Endothelial cell of hepatic sinusoid (primary cell): Measurements from ENCODE around the gene CELA3A.
"Not testable (repeated sequence)": the region's sequence is repeated elsewhere in the genome, so short reads cannot be mapped to it uniquely, and the experiment has no call there.

ENCODE experiments used
- in situ Hi-C: cut with HindIII; loops from 2 replicates; pipeline ENCODE4 v1.10.0; 2017; ENCODE audit warnings: low sequenced_read_pairs

The CELA3A gene

DNA sequence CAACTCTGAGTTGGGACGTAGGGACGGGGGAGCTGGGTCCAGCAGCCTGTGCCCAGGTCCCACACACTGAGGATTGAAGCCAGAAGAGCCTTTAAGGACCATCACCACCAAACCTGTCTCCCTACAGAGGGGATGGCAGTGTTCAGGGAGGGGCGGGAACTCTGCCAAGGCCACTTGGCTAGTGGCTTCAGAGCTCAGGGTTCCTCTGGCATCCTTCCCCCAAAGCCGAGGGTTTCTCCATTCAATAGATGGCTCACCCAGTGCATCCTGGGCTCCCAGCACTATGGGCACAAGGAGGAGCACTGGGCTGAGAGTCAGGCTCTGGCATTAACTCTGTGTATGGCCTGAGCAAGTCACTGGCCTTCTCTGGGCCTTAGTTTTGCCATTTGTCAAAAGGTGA, 20.2 kb upstream of the CELA3A start:
- in situ Hi-C loops, result not testable (repeated sequence)

DNA sequence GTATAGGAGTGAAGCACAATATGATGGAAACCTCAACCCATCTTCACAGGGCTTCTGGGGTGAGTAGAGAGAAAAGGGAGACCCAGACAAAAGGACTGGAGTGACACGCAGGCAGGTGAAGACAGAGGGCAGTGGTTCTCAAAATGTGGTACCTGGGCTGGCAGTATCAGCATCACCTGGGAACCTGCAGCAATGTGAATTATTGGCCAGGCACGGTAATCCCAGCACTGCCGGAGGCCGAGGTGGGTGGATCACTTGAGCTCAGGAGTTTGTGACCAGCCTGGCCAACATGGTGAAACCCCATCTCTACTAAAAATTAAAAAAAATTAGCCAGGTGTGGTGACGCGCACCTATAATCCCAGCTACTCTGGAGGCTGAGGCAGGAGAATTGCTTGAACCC, 19.3 kb upstream of the CELA3A start:
- in situ Hi-C loops, result not testable (repeated sequence)

DNA sequence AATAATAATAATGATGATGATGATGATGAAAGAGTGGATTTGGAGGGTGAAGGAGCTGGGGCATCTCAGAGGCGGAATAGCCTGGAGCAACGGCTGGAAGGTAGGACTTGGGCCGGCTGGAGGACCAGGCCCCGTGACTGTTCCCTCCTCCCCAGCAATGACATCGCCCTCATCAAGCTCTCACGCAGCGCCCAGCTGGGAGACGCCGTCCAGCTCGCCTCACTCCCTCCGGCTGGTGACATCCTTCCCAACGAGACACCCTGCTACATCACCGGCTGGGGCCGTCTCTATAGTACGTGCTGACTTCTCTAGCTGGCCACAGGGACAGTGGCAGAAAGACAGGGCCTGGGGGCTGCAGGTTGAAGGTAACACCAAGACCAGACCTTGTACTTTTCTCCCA, 17.9 kb upstream of the CELA3A start:
- in situ Hi-C loops, result not testable (repeated sequence)

DNA sequence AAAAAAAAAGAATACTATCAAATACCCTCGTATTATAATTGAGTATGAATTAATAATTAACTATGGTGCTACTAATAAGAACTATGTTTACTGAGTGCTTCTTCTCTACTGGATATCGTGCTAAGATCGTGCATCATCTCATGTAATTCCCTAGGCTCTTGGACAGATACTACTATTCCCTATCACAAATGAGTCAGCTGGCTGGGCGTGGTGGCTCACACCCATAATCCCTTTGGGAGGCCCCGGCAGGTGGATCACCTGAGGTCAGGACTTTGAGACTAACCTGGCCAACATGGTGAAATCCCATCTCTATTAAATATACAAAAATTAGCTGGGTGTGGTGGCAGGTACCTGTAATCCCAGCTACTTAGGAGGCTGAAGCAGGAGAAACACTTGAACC, 15.6 kb upstream of the CELA3A start:
- in situ Hi-C loops, result not testable (repeated sequence)

DNA sequence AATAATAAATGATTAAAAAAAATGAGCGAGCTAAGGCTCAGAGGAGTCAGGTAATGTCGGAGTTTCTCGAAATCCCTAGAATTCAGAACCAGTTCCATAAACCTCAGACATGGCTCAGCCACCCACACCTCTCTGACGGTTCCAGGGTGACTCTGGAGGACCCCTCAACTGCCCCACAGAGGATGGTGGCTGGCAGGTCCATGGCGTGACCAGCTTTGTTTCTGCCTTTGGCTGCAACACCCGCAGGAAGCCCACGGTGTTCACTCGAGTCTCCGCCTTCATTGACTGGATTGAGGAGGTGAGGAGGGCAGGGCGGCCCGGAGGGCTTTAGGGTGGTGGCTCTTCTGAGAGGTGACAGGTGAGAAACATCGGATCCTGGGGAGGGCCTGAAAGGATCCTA, 15.1 kb upstream of the CELA3A start:
- in situ Hi-C loops, result not testable (repeated sequence)

DNA sequence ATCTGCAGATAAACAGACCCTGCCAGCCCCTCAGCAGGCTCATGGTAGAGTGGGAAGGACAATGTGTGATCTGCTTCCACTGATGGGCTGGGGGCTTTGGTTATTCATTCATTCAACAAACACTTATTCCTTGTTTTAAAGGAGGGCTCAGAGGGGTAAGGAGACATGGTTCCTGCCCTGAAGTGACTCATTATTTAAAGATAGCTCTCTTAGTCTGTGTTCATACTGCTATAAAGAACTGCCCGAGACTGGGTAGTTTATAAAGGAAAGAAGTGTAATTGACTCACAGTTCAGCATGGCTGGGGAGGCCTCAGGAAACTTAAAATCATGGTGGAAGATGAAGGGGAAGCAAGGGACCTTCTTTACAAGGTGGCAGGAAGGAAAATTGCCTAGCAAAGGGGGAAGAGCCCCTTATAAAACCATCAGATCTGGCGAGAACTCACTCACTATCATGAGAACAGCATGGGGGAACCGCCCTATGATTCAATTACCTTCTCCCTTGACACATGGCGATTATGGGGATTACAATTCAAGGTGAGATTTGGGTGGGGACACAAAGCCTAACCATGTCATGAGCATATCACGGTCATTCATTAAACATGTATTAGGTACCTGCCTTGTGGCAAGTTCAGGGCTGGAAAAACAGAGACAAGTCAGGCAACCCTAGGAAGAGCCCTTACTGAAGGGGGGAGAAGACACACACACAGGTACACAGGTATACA, 11.6 kb upstream of the CELA3A start:
- in situ Hi-C loops, result not testable (repeated sequence)

DNA sequence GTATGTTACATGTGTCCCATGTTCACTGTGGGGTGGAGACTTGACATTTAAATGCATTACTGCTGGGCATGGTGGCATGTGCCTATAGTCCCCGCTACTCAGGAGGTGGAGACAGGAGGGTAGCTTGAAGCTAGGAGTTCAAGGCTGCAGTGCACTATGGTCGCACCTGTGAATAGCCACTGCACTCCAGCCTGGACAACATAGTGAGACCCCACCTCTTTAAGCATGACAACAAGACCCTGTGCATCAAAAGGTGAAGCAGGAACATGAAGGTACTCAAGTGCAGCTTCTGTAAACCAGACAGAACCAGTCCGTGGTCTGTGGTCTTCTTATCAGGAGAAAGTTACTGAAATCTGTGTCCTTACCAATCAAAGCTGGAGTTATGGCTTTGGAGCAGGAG, 9.3 kb upstream of the CELA3A start:
- in situ Hi-C loops, result not testable (repeated sequence)

DNA sequence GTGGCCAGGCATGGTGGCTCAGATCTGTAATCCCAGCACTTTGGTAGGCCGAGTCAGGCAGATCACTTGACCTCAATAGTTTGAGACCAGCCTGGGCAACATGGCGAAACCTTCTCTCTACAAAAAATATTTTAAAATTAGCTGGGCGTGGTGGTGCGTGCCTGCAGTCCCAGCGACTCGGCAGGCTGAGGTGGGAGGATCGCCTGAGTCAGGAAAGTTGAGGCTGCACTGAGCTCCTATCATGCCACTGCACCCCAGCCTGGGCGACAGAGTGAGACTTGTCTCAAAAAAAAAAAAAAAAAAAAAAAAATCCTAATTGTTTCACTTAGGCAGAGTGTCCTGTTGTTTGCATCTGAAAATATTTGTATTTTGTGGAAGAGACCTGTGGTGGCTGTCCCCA, 6.7 kb upstream of the CELA3A start:
- in situ Hi-C loops, result not testable (repeated sequence)

DNA sequence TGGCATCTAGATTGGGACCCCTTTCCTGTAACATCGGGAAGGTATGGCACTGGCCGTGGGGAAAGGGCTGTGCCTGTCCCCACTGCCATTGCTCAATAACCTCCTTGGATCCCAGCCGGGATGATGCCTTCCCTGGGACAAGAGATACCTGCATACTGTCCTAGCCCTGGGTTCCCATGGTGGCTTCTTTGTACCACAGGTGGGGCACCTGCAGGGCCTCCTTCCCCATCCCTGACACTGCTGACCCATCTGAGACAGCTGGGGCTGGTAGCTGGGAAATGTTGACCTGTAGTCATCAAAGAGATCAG, 4.8 kb upstream of the CELA3A start:
- in situ Hi-C loops, result not testable (repeated sequence)

DNA sequence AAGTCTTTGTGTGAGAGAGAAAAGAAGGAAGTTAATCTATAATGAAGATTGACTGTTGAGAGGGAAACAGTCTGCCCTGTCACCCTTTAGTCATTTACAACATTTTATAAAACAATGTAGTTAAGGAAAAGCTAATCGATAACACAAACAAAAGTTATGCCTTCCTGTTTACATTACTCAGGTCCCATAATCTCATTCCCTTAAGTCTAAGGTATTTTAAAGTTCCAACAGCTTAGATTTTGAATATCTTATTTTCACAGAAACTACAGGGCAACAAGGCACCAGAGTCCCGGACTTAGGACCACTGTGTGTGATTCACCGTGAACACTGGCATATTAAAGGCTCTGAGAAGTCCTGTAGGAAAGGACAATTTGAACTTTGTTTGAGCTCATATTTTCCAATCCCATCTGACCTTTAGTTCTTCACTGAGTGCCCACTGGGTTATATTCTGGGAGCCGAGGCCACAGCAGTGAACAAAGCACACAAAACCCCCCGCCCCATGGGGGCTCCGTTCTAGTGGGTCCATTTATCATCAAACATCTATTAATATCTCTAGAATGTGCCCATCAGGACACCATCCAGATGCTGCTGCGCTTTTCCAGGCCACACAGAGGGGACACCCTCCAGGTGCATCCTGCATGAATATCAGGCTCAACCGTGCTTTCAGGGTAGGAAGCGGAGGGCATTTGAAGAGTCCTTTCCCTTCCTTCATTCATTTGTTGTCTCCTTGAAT, 3.4 kb upstream of the CELA3A start:
- in situ Hi-C loops, result not testable (repeated sequence)

DNA sequence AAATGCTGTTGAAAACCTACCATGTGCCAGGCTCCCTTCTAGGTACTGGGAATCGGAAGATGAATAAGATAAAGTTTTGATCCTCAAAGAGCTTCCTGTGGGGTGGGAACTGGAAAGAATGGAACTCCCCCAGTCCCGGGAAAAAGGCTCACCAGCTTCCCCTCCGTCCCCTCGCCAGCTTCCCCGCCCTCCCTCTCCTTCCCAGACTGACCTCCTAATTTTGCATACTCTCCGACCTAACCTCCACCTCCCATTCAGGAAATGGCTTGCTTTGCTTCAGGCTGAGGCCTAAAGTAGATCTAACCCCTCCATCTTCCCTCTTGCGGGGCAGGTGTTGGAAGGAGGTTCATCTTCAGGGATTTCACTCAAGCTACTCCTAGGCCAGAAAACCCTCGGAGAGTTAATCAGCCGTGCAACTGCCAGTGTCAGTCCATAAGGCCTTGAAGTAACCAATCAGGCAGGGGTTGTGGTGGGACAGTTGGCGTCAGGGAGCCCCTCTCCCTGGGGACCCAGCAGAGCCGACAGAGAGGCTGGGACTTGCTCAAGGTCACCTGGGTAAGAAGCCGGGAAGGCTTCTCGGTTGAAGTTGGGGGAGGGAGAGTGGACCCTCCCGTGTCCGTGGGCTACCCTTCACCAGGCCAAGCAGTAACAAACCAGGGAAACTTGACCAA, 2.7 kb upstream of the CELA3A start:
- in situ Hi-C loops, result not testable (repeated sequence)

DNA sequence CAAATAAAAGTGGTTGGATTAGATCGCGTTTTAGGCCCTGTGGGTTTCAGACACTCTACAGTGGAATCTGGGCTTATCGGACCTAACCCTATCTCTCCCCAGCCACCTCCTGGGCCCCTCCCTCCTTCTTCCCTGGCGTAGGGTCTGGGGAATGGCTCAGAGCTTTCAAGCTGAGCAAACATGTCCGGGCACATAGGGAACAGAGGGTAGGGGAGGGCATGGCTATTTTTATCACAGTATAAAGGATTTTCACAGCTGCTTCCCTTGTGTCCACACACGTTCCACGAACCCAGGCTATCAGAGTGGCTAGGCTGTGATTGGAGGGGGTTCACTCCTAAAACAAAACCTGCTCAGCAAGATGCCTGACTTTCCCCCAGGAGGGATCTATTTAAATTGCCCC, 1.8 kb upstream of the CELA3A start:
- in situ Hi-C loops, result not testable (repeated sequence)

DNA sequence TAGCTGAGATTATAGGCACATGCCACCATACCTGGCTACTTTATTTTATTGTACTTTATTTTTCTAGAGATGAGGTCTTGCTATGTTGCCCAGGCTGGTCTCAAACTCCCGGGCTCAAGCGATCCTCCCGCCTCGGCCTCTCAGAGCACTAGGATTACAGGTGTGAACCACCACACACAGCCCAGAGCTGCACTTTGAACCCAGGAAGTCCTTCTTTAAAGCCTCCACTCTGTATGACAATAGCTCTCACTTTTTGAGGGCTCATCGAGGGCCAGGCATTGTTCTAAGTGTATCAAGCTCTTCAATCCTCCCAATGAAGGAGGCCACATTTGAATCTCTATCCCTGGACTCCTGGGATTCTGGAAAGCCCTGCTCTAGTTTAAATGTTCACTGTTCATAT, 1.0 kb downstream of the CELA3A start:
- in situ Hi-C loops, result not testable (repeated sequence)

DNA sequence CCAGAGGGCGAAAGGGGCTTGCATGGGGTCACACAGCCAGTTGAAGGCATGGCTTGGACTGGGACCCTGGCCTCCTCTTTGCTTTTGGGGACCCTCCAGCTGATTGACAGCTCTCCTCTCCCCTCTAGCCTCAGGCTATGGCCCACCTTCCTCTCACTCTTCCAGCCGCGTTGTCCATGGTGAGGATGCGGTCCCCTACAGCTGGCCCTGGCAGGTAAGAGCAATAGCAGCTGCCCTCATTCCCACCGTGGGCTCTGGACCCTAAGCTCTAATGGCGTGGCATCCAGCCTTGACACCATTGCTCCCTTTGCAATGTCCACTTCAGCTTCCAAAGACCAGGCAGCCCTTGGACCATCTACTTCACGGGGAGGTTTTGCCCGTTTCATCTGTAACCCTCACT, 1.4 kb downstream of the CELA3A start:
- in situ Hi-C loops, result not testable (repeated sequence)

DNA sequence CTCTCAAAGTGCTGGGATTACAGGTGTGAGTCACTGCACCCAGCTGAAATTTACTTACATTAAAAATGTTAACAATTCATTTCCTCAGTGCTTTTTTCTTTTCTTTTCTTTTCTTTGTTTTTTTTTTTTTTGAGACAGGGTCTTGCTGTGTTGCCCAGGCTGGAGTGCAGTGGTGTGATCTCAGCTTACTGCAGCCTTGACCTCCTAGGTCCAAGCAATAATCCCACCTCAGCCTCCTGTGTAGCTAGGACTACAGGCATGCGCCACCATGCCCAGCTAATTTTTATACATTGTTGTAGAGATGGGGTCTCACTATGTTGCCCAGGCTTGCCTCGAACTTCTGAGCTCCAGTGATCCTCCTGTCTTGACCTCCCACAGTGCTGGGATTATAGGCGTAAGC, 2.5 kb downstream of the CELA3A start:
- in situ Hi-C loops, result not testable (repeated sequence)

DNA sequence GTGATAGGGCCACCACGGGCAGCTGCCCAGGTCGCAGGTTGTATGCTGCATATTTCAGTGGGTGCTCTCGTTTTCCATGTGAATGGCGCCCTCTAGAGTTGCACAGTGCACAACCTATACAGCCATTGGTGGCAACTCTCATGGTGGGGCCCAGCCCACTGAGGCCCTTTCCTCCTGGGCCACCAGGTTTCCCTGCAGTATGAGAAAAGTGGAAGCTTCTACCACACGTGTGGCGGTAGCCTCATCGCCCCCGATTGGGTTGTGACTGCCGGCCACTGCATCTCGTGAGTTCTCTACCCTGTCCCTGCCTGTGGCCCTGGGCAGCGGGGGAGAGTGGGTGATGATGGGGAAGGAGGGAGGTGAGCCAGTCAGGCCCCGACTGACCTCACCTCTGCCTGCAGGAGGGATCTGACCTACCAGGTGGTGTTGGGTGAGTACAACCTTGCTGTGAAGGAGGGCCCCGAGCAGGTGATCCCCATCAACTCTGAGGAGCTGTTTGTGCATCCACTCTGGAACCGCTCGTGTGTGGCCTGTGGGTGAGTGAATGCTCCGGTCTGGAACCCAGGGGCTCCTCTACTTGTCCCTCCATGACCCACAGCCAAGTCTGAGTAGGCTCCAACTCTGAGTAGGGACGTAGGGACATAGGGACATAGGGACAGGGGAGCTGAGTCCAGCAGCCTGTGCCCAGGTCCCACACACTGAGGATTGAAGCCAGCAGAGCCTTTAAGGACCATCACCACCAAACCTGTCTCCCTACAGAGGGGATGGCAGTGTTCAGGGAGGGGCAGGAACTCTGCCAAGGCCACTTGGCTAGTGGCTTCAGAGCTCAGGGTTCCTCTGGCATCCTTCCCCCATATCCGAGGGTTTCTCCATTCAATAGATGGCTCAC, 4.0 kb downstream of the CELA3A start:
- in situ Hi-C loops, result not testable (repeated sequence)

DNA sequence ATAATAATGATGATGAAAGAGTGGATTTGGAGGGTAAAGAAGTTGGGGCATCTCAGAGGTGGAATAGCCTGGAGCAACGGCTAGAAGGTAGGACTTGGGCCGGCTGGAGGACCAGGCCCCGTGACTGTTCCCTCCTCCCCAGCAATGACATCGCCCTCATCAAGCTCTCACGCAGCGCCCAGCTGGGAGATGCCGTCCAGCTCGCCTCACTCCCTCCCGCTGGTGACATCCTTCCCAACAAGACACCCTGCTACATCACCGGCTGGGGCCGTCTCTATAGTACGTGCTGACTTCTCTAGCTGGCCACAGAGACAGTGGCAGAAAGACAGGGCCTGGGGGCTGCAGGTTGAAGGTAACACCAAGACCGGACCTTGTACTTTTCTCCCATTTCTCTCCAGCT, 5.3 kb downstream of the CELA3A start:
- in situ Hi-C loops, result not testable (repeated sequence)

DNA sequence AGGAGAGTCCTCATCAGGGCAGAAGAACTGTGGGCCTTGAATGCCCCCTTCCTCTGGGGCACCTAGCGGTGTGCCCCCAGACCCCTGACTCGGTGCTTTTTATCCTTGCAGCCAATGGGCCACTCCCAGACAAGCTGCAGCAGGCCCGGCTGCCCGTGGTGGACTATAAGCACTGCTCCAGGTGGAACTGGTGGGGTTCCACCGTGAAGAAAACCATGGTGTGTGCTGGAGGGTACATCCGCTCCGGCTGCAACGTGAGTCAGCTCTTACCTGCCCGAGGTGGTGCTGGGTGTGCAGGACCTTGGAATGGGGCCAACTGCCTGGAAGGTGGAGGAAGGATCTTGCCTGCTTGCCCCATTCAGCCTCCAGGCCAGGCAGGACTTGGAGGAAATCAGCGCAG, 5.8 kb downstream of the CELA3A start:
- in situ Hi-C loops, result not testable (repeated sequence)

DNA sequence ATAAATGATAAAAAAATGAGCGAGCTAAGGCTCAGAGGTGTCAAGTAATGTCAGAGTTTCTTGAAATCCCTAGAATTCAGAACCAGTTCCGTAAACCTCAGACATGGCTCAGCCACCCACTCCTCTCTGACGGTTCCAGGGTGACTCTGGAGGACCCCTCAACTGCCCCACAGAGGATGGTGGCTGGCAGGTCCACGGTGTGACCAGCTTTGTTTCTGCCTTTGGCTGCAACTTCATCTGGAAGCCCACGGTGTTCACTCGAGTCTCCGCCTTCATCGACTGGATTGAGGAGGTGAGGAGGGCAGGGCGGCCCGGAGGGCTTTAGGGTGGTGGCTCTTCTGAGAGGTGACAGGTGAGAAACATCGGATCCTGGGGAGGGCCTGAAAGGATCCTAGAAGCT, 8.1 kb downstream of the CELA3A start:
- in situ Hi-C loops, result not testable (repeated sequence)

DNA sequence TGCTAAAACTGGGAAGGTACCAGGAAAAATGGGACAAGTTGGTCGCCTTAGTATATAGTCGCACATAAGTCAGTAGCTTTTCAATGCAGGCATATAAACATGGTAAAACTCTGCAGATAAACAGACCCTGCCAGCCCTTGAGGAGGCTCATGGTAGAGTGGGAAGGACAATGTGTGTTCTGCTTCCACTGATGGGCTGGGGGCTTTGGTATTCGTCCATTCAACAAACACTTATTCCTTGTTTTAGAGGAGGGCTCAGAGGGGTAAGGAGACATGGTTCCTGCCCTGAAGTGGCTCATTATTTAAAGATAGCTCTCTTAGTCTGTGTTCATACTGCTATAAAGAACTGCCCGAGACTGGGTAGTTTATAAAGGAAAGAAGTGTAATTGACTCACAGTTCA, 11.3 kb downstream of the CELA3A start:
- in situ Hi-C loops, result not testable (repeated sequence)

DNA sequence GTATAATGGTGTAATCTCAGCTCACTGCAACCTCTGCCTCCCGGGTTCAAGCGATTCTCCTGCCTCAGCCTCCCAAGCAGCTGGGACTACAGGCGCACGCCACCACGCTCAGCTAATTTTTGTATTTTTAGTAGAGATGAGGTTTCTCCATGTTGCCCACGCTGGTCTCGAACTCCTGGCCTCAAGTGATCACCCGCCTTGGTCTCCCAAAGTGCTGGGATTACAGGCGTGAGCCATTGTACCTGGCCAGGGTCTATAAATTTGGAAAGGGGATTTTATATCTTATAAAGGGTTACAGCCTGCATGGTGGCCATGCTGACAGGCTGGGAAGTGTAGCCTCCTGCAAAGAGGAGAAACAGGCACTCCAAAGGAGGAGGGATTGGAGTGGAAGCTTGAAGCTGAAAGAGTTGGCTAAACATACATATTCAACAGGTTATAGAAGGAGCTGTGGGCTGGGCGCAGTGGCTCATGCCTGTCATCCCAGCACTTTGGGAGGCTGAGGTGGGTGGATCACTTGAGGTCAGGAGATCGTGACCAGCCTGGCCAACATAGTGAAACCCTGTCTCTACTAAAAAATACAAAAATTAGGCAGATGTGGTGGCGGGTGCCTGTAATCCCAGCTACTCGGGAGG, 13.2 kb downstream of the CELA3A start:
- in situ Hi-C loops, result not testable (repeated sequence)
